Measurements from ENCODE around the gene CALML3.

CALML3 gene

DNA sequence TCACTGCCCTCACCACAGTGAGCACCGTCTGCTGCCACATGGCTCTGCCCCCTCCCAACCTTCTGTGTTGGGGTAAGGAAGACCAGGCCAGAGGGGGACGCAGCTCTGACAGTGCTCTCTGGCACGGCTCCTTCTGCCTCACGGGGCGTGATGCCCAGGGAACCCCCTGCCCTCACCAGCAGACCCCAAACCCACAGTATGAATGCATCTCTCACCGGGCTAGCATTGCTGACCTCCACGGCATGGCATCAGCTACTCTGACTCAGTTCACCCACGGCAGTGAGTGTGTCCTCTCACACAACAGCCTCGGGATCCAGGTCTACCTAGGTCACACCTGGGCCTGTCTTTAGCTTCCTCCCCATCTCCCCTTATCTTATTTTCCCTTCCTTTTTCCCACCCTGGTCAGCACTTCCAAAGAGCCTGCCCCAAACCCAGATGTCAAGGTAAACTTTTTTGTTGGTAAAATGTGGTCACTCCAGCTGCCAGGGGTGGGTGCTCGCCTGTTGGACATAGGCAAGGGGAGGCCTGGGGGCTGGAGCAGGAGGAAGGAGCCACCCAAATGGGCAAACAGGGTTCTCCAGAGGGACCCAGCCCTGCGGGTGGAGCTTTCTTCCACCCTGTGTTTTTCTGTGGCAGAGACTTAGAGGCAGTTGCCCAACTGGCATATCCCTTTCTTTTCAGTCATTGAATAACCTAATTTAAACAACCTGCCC is 4.4 kb downstream of the CALML3 start:
- DNase-seq, result no peak

DNA sequence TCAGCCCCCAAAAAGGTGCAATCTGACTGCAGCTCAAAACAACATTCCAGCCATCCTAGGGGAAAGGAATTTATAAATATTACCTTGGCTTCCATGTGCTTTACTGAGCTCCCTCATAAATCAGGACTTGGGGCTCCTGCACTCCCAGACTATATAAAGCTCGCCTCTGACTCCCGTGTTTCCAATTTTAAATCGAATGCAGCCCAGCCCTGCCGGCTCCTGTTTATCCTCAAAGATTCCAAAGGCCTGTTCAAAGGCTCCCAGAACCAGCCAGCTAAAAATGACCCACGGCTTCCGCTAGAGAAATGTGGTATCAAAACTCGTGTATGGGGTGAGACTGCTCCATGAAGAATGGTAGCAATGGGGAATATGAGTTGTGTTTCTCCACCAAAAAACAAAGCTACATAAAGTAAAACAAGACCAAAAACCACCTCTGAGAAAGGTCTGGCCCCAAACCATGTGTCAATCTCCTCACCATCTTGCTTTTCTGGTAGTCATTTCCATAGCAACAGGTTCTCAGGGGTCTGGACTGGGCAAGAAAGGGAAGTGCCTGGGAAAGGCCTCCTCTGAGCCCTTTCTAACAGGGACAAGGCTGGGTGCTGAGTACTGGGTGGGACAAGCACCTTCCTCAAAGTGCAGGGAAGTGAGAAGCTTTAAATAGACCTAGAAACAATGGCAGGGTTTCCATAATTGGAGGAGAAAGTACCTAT is 5.1 kb downstream of the CALML3 start:
- DNase-seq, result no peak

DNA sequence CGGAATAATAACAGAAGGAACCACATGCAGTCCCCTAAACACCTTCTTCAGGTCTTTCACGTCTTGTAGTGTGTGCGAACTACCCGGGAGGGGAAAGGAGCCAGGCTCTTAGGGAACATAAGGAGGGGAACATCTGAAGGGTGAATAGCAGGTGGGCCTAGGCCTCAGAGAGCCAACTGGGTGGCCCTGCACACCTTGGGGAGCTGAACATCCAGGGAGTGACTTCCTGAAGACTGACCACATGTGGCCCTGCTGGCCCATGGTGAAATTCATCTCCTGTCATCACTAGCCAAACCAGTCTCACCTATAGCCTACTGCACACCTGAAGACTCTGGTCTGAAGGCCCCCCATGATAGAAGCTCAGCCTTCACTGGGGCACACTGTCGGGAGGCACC is 5.6 kb downstream of the CALML3 start:
- no peak for DNase-seq

DNA sequence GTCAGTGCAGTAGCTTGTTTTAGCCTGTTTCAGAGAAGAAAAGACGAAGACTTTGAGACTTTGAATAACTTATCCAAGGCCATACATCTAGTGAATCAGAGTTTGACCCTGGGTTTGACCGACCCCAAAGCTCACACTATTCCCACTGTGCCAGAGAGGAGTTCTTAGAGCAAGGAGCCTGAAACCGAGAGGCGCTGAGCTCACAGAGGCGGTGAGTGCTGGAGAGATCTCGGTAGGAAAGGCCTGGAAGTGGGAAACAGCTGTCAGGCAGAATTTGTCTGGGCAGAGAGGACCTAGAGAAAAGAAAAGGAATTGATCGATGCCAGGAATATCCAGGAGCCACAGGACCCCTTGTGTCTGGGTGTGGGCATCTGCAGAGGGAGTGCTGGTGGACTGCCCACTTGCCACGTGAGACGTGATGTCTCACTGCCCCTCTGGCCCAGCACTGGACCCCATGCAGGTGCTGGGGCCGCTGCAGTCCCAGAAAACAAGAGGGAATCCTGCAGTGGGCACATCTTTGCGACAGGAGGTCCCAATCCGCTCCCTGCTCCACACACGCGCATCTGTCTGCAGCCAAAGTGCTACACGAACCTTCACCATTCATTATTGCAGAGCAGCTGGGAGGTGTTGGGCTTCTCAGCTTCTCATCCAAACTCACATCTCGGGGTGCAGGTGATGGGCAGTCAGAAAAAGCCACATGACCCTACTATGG is 6.2 kb downstream of the CALML3 start:
- DNase-seq, result no peak

DNA sequence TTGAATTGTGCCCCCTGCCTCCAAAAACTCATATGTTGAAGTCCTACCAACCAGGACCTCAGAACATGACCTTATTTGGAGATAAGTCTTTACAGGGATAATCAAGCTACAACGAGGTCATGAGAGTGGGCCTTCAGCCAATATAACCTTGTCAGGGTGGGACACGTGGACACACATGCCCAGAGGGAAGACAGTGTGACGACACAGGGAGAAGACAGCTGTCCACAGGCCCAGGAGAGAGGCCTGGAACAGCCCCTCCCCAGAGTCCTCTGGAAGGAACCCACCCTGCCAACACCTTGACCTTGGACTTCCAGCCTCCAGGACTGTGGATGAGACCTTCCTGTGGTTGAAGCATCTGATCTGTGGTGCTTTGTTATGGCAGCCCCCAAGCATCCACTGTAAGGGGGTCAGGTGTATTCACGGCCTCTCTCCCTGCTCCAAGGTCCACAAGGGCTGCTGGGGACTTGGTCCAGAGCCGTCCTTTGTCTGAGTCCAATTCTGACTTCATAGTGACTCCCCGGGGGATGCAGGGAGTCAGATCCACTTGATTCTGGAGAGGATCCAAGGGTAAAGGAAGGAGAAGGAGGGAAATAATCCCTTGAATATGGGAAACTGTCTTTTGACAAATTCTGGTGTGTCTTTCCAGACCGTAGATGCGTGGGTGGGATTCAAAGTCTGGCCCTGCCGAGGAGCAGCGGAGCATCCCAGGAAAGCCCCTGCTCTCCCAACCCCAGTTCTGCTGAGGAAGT is 7.0 kb downstream of the CALML3 start:
- DNase-seq, result no peak

DNA sequence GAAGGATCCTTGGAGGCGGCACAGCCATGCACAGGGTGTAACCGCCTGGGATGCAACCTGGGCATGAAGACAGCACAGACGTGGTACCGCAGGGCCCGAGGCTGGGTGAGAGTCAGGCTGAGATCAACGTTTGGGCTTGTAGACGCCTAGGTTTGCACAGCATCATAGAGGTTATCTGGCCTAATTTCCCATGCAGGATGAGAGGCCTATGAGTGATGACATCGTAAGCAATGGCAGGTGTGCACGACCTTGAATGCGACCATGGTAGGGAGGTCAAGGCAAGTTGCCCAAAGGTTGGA is 7.5 kb downstream of the CALML3 start:
- no peak for DNase-seq

GRCh38 chr10:5532618-5533097 is 7.9 kb downstream of the CALML3 start:
- DNase-seq, result no peak

DNA sequence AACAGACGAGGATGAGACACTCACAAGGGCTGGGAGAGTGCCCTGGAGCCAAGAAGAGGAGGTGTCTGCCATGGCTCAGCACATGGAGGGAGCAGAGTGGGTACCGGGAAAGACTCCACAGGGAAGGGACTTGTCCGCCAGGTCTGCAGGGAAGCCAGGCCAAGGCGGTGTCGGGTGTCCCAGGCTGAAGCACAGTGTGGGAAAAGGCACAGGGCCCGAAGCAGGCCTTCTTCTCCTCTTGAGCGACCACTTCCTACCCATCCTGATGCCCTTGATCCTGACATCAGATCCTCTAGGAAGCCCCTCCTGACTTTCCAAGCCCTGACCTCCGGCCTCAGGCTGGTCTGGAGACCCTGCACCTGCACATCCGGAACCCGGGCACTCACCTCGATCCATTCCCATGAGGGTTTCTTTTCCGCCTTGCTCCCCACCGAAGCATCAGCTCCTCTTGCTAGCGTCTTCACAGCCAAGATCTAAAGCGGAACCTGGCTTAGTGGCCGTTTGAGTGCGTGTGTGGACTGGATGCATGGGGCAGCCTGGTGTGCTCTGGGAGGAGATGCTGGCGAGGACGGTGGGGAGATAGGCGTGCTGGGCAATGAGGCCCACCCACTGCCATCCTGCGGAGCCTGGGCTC is 8.5 kb downstream of the CALML3 start:
- DNase-seq, result no peak

GRCh38 chr10:5534051-5534821 is 9.5 kb downstream of the CALML3 start:
- no peak for DNase-seq

DNA sequence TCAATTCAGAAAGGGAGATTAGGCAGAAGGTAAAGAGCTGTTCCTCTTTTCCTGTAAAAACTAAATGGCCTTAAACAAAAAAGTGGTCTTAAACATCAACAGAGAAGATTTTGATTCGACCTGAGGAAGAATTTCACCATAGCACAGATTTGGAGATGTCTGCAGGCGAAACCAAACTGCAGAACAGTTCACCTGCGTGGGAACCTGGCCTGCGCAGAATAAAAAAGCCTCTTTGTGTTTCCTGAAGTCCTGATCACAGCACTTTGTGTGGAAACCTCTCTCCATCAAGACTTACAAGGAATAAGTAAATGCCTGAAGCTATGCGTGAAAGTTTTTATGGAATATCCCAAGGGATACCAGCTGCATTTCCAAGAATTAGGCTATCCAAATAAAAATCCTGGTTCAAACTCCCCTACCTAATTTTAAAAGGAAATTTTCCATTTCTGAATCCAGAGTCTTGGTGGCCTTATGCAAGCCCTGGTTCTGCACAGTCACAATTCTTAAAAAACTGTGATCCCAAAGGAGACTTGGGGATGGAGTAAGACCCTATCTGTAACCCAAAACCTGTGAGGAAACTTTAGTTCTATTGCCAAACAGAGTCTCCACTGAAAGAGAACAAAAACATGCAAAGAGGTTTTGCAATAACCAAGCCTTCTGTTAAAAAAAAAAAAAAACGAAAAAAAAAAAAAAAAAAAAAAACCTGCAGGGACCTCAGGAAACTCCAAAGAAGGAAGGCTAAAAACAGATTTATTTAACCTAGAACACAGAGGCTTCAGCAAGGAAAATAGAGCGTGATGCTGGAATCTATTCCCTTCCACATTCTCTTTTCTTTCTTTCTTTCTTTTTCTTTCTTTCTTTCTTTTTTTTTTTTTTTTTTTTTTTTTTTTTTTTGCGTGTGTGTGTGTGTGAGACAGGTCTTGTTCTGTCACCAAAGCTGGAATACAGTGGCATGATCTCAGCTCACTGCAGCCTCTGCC is 10.4 kb downstream of the CALML3 start:
- no peak for DNase-seq

- DNase-seq, result no peak
Observed at GRCh38 chr10:5536486-5537081, 11.8 kb downstream of the CALML3 start.

- no peak for DNase-seq
Observed at GRCh38 chr10:5537684-5538083, 12.9 kb downstream of the CALML3 start.

DNA sequence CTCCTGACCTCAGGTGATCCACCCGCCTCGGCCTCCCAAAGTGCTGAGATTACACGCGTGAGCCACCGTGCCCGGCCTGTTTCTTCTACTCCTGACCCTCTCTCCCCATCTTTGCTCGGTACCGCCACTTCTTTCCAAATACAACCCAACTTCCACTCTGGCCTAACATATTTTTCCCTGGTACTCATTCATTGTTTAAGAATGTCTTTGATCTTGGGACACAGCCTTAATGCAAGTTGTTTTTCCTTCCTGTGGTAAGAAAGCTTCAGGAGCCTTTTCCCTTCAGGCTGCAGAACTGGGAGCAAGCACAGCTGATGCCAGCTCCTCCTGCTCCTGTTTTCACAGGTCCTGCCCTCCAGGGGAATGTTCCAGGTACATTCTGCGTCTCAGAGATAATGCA is 13.7 kb downstream of the CALML3 start:
- no peak for DNase-seq

DNA sequence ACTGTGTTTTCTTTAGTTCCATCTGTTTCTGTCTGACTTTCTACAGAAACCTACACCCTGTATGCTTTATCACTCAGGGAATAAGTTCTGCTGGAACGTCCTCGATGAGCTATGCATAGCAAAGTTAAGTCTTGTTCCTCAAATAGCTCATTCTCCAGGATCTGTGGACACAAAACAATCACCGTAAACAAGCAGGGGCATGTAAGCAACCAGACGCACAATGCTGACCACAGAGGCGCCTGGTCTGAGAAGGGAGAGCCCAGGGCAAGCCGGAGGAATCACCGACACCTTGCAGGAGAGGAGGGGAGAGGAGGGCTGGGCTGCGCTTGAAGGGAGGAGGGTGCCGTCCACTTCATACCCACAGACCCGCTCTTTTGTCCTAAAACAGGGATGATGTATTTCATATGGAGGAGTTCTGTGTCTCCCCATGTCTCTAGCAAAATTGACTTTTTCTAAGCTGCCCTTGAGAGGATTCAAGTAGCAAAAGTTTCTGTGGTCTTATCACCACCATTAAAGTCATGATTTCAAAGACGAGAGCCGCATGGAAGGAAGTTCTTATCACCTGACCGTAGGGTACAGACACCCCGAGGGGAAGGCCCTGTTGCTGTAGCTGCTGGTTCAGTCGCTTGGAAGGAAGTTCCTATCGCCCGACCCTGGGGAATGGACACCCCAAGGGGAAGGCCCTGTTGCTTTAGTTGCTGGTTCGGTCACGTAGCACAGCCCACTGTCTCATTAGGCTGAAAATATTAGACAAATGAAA is 14.3 kb downstream of the CALML3 start:
- DNase-seq, result no peak

GRCh38 chr10:5540080-5540479 is 15.3 kb downstream of the CALML3 start:
- no peak for DNase-seq

DNA sequence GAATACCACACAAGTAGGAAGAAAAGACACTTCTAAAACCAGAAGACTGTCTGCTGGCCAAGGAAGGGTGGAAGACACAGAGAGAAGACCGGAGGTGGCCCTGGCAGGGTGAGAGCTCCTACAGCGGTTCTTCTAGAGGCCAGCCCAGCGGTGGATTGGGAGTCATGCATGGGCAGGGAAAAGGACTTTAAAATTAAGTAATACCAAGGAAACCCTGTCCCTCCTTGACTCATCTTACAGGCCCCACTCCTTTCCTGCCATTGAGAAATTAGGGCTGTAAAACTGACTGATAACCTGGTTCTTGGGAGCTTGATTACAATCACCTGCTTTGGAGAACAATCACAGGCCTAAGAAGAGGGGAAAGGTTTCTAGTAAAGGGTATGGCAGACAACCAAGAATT is 16.1 kb downstream of the CALML3 start:
- no peak for DNase-seq

GRCh38 chr10:5542100-5542499 is 17.3 kb downstream of the CALML3 start:
- no peak for DNase-seq

DNA sequence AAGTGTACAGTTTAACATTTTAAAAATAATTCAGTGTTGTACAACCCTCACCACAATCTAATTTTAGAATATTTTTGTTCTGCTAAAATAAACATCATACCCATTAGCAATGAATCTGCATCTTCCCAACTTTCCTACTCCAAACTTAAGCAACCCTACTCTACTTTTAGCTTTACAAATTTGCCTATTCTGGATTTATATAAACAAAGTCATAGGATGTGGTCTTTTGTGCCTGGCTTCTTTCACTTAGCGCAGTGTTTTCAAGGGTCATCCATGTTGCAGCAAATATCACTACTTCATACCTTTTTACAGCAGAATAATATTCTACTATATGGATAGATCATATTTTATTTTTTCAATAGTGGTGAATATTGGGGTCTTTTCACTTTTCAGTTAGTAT is 18.9 kb downstream of the CALML3 start:
- DNase-seq, result no peak

DNA sequence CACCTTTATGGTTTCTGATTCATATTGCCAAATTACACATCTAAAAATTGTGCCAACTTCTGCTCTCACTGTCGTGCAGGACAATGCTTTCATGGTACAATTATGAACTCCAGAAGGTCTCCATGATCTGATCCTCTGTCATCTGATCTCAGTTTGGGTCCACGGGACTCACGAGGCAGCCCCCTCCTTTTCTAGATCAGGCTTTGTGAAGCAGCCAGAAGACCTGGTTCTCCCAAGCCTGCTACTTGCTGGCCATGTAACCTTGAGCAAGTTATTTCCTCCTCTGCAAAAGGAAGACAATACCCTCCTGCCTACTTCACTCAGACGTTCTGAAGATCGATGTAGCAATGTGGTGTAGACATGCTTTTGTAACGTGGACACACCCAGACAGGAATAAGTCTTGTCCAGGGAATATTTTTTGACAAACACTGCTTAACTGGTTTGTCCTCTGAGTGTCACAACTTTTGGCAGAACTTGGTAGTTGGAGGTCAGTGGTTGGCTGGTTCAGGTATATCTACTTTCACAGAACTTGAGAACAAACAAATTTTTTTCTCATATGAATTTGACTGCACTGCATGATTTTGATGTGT is 19.6 kb downstream of the CALML3 start:
- DNase-seq, result no peak
